Endothelial cell of umbilical vein (primary cell): Measurements from ENCODE around the gene NPSR1. TPM values are rescaled to one million over a fixed set of nuclear protein-coding genes. Genes with fewer than 3 reads are reported as not detected.

ENCODE experiments used
- BruUV-seq: library from RNA; stranded (reverse); fragments of 400-500 nt; replicated peaks from 2 replicates; lab custom pipeline; 2021; lab: Mats Ljungman, UMichigan
- CTCF ChIA-PET: fragments of 300-600, 350-600 bp; sonication (Branson Sonifier 250); formaldehyde crosslinking; loops from one replicate; lab custom pipeline; 2021; ENCODE audit warnings: antibody characterized with exemption, inconsistent platforms; lab: Charles Lee
- POLR2A ChIA-PET: fragments of 300-600, 350-600 bp; sonication (Branson Sonifier 250); formaldehyde crosslinking; loops from one replicate; lab custom pipeline; 2021; ENCODE audit warnings: antibody characterized with exemption, inconsistent platforms; lab: Charles Lee
- DNase-seq: peaks from one replicate; pipeline ENCODE4 v3.0.0-alpha.2; 2011; ENCODE audit warnings: low read depth, low spot score
- FAIRE-seq: peaks from 2 replicates; lab custom pipeline; 2011; peaks lifted over from hg19 to GRCh38; lab: Jason Lieb, UNC
- H2AFZ ChIP-seq: 2 replicates; pipeline ENCODE4 v1.6.0; 2012; ENCODE audit warnings: low read depth, low read length, control low read depth, inconsistent platforms
- H3K27ac ChIP-seq: 2 replicates; pipeline ENCODE4 v1.5.1; 2011; ENCODE audit warnings: low read depth, mild to moderate bottlenecking, control low read depth, low read length, moderate library complexity; ENCODE audit not compliant: insufficient read depth
- H3K27me3 ChIP-seq, 2 experiments: 2 replicates each; pipeline versions ENCODE4 v1.6.0 to v1.6.1; 2011; ENCODE audit warnings: low read length in 2 of 2, mixed read lengths in 1 of 2; ENCODE audit not compliant: control insufficient read depth in 2 of 2, insufficient read depth in 2 of 2
- H3K36me3 ChIP-seq, 2 experiments: 2 replicates in 1 of 2; 3 replicates in 1 of 2; pipeline ENCODE4 v1.5.1; 2011; ENCODE audit warnings: low read length in 2 of 2, mild to moderate bottlenecking in 1 of 2, moderate library complexity in 1 of 2; ENCODE audit not compliant: control insufficient read depth in 2 of 2, insufficient read depth in 2 of 2; ENCODE audit errors: extremely low read depth in 1 of 2
- H3K4me1 ChIP-seq: 3 replicates; pipeline ENCODE4 v1.5.1; 2011; ENCODE audit warnings: mild to moderate bottlenecking, low read length; ENCODE audit not compliant: control insufficient read depth, insufficient read depth; ENCODE audit errors: extremely low read depth
- H3K4me2 ChIP-seq: 2 replicates; pipeline ENCODE4 v1.6.1; 2011; ENCODE audit warnings: low read length, control low read depth, mixed read lengths; ENCODE audit not compliant: insufficient read depth
- H3K4me3 ChIP-seq, 3 experiments: fragments of 200-600 bp in 1 of 3; sonication (generic), shearing (Covaris generic) in 1 of 3; replicated peaks in 1 of 3; 2 replicates each; pipeline ENCODE4 v1.5.1; 2011 to 2016; ENCODE audit warnings: control low read depth in 3 of 3, low read length in 3 of 3, mild to moderate bottlenecking in 2 of 3, inconsistent platforms in 1 of 3, low read depth in 1 of 3, moderate library complexity in 1 of 3; ENCODE audit not compliant: insufficient read depth in 1 of 3
- H3K79me2 ChIP-seq: 2 replicates; pipeline ENCODE4 v1.6.0; 2012; ENCODE audit warnings: low read length, inconsistent platforms; ENCODE audit not compliant: control insufficient read depth, insufficient read depth
- H3K9ac ChIP-seq: replicated peaks from 2 replicates; pipeline ENCODE3; 2011; ENCODE audit warnings: low read length, control low read depth; ENCODE audit not compliant: insufficient read depth; ENCODE audit errors: extremely low read depth
- H3K9me1 ChIP-seq: replicated peaks from 3 replicates; pipeline ENCODE4 v1.6.0; 2011; ENCODE audit warnings: mild to moderate bottlenecking, low read length; ENCODE audit not compliant: control insufficient read depth, insufficient read depth; ENCODE audit errors: extremely low read depth
- H3K9me3 ChIP-seq: replicated peaks from 2 replicates; pipeline ENCODE4 v1.5.1; 2012; ENCODE audit warnings: low read length, inconsistent platforms; ENCODE audit not compliant: control insufficient read depth, insufficient read depth
- H4K20me1 ChIP-seq: replicated peaks from 2 replicates; pipeline ENCODE3; 2011; ENCODE audit warnings: mild to moderate bottlenecking, low read length; ENCODE audit not compliant: control insufficient read depth, insufficient read depth; ENCODE audit errors: extremely low read depth
- CTCF ChIP-seq, 2 donors: IDR thresholded peaks; 1 replicate in 1 of 2; 2 replicates in 1 of 2; pipeline ENCODE4 v1.5.1; 2011; ENCODE audit warnings: low read length in 2 of 2, mild to moderate bottlenecking in 2 of 2, moderate library complexity in 2 of 2, control low read depth in 1 of 2, inconsistent platforms in 1 of 2, low read depth in 1 of 2; ENCODE audit not compliant: insufficient read depth in 1 of 2; ENCODE audit errors: extremely low read depth in 1 of 2
- EZH2 ChIP-seq: IDR thresholded peaks from 2 replicates; pipeline ENCODE4 v1.6.1; 2012; ENCODE audit warnings: borderline replicate concordance, low read depth, mild to moderate bottlenecking, moderate library complexity, low read length, inconsistent platforms; ENCODE audit not compliant: severe bottlenecking
- FOS ChIP-seq: IDR thresholded peaks from 2 replicates; pipeline ENCODE4 v1.6.1; 2011; ENCODE audit warnings: mild to moderate bottlenecking, low read length, moderate library complexity, borderline replicate concordance; ENCODE audit not compliant: insufficient read depth
- GATA2 ChIP-seq: IDR thresholded peaks from 2 replicates; pipeline ENCODE4 v1.7.0; 2011; ENCODE audit warnings: low read depth, mild to moderate bottlenecking, moderate library complexity, mixed read lengths, low read length; ENCODE audit not compliant: insufficient read length, insufficient read depth
- JUN ChIP-seq: IDR thresholded peaks from 2 replicates; pipeline ENCODE4 v1.6.1; 2011; ENCODE audit warnings: borderline replicate concordance, low read depth; ENCODE audit not compliant: insufficient read length, insufficient read depth
- MAX ChIP-seq: IDR thresholded peaks from 2 replicates; pipeline ENCODE4 v1.6.1; 2011; ENCODE audit not compliant: insufficient read depth, insufficient read length
- POLR2A ChIP-seq: IDR thresholded peaks from 2 replicates; pipeline ENCODE4 v1.6.1; 2012; ENCODE audit warnings: low read depth, mild to moderate bottlenecking, control low read depth, low read length
- dilution Hi-C: fragments of 300-500 bp; cut with MboI; formaldehyde crosslinking; loops from one replicate; pipeline ENCODE4 v1.15.0; 2019; ENCODE audit warnings: low sequenced_read_pairs; ENCODE audit not compliant: extremely low pct_ligation_motif_present
- intact Hi-C: fragments of 100-400 bp; cut with micrococcal nuclease; formaldehyde crosslinking; loops from one replicate; pipeline ENCODE4 v1.10.0; 2022
- polyA plus RNA-seq, 4 experiments: library from polyadenylated mRNA; depleted of rRNA in 3 of 4; stranded (reverse) in 3 of 4; unstranded in 1 of 4; fragments of >200 nt; gene quantifications; 2 replicates each; pipeline versions ENCODE4 v1.2.1 to v1.2.3, GENCODE V29; 2011 to 2012; ENCODE audit warnings: missing spikeins in 1 of 4
- total RNA-seq: library from RNA; stranded (reverse); gene quantifications from 2 replicates; pipeline ENCODE4 v1.2.3, GENCODE V29; 2021

Gene NPSR1
- total and polyA plus RNA-seq, 2 donors (not counting 3 experiments of a cell fraction or from before 2014, with no cell fraction given): not detected

DNA sequence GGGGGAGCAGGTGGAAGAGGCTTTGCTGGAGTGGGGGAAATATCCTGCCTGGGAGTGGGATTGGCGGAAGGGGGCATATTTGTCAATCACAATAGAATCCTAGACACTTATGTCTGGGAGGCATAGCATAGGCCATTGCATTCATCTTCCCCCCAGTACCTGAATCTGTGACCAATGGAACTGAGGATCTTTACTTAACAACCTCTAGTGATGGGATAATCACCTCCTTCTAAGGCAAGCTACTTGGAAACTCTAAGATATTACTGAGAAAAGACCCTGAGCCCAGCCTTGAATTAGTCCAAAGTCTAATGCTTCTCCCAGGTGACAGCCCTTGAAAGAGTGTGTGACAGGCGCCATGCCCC lies 90.7 kb downstream of the NPSR1 start:
- Histone ChIP-seq H2AFZ (no peak overlapping the region), H3K4me1 (peaks cover 16% of the 10 kb centered on the region), H3K9ac (no peak overlapping the region), H4K20me1 (no peaks in the 10 kb centered on the region), H3K27ac (peak overlapping the region; percentile 36), H3K4me2 (peak overlapping the region; percentile 29), H3K9me1 (no peaks in the 10 kb centered on the region), H3K79me2 (no peaks in the 10 kb centered on the region), H3K27me3 (no peaks in the 10 kb centered on the region), H3K4me3 (no peak overlapping the region), H3K9me3 (no peaks in the 10 kb centered on the region), H3K36me3 (no peaks in the 10 kb centered on the region)
- dilution Hi-C loops: no loop called here
- BruUV-seq: no TSS peak
- TF ChIP-seq POLR2A (no peak), FOS (no peak), CTCF (IDR thresholded peaks at IDR 0.05; ENCODE audit: extremely low read depth in 1 of 2, insufficient read depth in 1 of 2, low read depth in 1 of 2, low read length in 2 of 2) (no peak), EZH2 (no peak), MAX (no peak), JUN (no peak), GATA2 (no peak)
- CTCF ChIA-PET: interaction anchor here (1.0 to 1.6 kb wide), 3 partner anchors 8 to 75 kb away, joined by 3 to 8 read pairs (median 4); no protein-coding TSS in a partner anchor
- intact Hi-C loops: loop anchor here (1.0 to 5.0 kb wide), 4 partner anchors 104 to 471 kb away; partner anchors contain the start of gene DPY19L1
- FAIRE-seq (no peak), DNase-seq (no peak)
- POLR2A ChIA-PET: no interaction called here
